H1 (cell line): Measurements from ENCODE around the gene FHAD1. TPM values are rescaled to one million over a fixed set of nuclear protein-coding genes. Genes with fewer than 3 reads are reported as not detected.

ENCODE experiments used
- CBX5 ChIP-seq: fragments of 300-800, 300-1000 bp; sonication (generic); IDR thresholded peaks from 2 replicates; pipeline ENCODE4 v1.7.1; 2016; ENCODE audit warnings: antibody characterized with exemption, low read length, low read depth
- CBX8 ChIP-seq: fragments of 300-800, 300-1000 bp; sonication (generic); IDR thresholded peaks from 2 replicates; pipeline ENCODE4 v1.7.1; 2016; ENCODE audit warnings: low read depth, low read length, borderline replicate concordance
- HDAC2 ChIP-seq, 2 experiments: fragments of 300-600 bp in 1 of 2; sonication (generic) in 1 of 2; IDR thresholded peaks; 2 replicates each; pipeline ENCODE4 v1.6.1; 2011 to 2012; ENCODE audit warnings: low read depth in 2 of 2, low read length in 2 of 2, mild to moderate bottlenecking in 2 of 2, moderate library complexity in 2 of 2, borderline replicate concordance in 1 of 2, inconsistent platforms in 1 of 2
- HDAC6 ChIP-seq: IDR thresholded peaks from one replicate; pipeline ENCODE4 v1.7.1; 2012; ENCODE audit warnings: low read depth, mild to moderate bottlenecking, inconsistent platforms, low read length, moderate library complexity
- JUN ChIP-seq: IDR thresholded peaks from 2 replicates; pipeline ENCODE4 v1.6.1; 2011; ENCODE audit warnings: low read depth, mild to moderate bottlenecking, improper control_type of control experiment, low read length
- POLR2A ChIP-seq, 2 experiments: IDR thresholded peaks; 1 replicate in 1 of 2; 2 replicates in 1 of 2; pipeline ENCODE4 v1.6.1; 2011; ENCODE audit warnings: low read depth in 2 of 2, low read length in 2 of 2, mild to moderate bottlenecking in 2 of 2; ENCODE audit errors: control extremely low read depth in 1 of 2
- SIRT6 ChIP-seq: IDR thresholded peaks from one replicate; pipeline ENCODE4 v1.7.1; 2012; ENCODE audit warnings: low read length, inconsistent platforms
- SIX5 ChIP-seq: IDR thresholded peaks from 2 replicates; pipeline ENCODE4 v1.6.1; 2011; ENCODE audit warnings: mild to moderate bottlenecking, low read depth, low read length
- polyA plus RNA-seq, 7 experiments: library from polyadenylated mRNA; depleted of rRNA in 3 of 7; stranded (reverse) in 5 of 7; unstranded in 2 of 7; fragments of >200 nt in 5 of 7; fragments of 200-250 nt in 2 of 7; gene quantifications; 1 replicate in 5 of 7; 2 replicates in 1 of 7; 4 replicates in 1 of 7; pipeline versions ENCODE4 v1.2.1 to v1.2.3, GENCODE V29; 2011 to 2013; ENCODE audit warnings: missing spikeins in 2 of 7, mixed read lengths in 2 of 7
- total RNA-seq: library from RNA; stranded (reverse); fragmentation: NEBNext Ultra II Directional; extraction: Animal tissue kit (Norgen Biotek cat#: 25700); gene quantifications from 2 replicates; pipeline ENCODE4 v1.2.1, GENCODE V29; 2021
- TF ChIP-seq, protein P1 (sequence below): fragments of 300-600 bp; sonication (generic); IDR thresholded peaks from 2 replicates; pipeline ENCODE4 v1.7.1; 2012; ENCODE audit warnings: low read length, moderate library complexity, mild to moderate bottlenecking, inconsistent platforms; ENCODE audit not compliant: insufficient replicate concordance
- TF ChIP-seq, protein P2 (sequence below): IDR thresholded peaks from 2 replicates; pipeline ENCODE4 v1.6.1; 2012; ENCODE audit warnings: inconsistent platforms

Gene FHAD1
- total and polyA plus RNA-seq, 2 of the 8 experiments (the other 6 are each of a cell fraction or from before 2014, with no cell fraction given) = 0.39 to 0.69 TPM

DNA sequence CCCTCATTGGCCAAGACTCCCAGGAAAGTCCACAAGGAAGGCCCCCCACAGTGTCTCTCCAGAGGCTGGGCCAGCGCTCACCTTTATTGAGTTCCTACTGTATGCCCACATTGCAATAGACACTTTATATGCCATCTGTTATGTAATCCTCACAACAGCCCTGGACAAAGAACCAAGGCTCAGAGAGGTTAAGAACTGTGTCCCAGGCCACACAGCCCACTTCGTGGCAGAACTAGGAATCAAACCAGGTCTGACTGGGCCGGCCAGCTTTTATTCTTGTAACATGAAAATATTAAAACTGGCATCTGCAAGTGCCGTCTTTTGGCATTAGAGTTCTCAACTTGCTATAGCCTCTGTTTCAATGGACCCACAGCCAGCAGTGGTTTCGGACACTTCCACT is 195.7 kb downstream of the FHAD1 start (continued):
- TF ChIP-seq, protein P1, sequence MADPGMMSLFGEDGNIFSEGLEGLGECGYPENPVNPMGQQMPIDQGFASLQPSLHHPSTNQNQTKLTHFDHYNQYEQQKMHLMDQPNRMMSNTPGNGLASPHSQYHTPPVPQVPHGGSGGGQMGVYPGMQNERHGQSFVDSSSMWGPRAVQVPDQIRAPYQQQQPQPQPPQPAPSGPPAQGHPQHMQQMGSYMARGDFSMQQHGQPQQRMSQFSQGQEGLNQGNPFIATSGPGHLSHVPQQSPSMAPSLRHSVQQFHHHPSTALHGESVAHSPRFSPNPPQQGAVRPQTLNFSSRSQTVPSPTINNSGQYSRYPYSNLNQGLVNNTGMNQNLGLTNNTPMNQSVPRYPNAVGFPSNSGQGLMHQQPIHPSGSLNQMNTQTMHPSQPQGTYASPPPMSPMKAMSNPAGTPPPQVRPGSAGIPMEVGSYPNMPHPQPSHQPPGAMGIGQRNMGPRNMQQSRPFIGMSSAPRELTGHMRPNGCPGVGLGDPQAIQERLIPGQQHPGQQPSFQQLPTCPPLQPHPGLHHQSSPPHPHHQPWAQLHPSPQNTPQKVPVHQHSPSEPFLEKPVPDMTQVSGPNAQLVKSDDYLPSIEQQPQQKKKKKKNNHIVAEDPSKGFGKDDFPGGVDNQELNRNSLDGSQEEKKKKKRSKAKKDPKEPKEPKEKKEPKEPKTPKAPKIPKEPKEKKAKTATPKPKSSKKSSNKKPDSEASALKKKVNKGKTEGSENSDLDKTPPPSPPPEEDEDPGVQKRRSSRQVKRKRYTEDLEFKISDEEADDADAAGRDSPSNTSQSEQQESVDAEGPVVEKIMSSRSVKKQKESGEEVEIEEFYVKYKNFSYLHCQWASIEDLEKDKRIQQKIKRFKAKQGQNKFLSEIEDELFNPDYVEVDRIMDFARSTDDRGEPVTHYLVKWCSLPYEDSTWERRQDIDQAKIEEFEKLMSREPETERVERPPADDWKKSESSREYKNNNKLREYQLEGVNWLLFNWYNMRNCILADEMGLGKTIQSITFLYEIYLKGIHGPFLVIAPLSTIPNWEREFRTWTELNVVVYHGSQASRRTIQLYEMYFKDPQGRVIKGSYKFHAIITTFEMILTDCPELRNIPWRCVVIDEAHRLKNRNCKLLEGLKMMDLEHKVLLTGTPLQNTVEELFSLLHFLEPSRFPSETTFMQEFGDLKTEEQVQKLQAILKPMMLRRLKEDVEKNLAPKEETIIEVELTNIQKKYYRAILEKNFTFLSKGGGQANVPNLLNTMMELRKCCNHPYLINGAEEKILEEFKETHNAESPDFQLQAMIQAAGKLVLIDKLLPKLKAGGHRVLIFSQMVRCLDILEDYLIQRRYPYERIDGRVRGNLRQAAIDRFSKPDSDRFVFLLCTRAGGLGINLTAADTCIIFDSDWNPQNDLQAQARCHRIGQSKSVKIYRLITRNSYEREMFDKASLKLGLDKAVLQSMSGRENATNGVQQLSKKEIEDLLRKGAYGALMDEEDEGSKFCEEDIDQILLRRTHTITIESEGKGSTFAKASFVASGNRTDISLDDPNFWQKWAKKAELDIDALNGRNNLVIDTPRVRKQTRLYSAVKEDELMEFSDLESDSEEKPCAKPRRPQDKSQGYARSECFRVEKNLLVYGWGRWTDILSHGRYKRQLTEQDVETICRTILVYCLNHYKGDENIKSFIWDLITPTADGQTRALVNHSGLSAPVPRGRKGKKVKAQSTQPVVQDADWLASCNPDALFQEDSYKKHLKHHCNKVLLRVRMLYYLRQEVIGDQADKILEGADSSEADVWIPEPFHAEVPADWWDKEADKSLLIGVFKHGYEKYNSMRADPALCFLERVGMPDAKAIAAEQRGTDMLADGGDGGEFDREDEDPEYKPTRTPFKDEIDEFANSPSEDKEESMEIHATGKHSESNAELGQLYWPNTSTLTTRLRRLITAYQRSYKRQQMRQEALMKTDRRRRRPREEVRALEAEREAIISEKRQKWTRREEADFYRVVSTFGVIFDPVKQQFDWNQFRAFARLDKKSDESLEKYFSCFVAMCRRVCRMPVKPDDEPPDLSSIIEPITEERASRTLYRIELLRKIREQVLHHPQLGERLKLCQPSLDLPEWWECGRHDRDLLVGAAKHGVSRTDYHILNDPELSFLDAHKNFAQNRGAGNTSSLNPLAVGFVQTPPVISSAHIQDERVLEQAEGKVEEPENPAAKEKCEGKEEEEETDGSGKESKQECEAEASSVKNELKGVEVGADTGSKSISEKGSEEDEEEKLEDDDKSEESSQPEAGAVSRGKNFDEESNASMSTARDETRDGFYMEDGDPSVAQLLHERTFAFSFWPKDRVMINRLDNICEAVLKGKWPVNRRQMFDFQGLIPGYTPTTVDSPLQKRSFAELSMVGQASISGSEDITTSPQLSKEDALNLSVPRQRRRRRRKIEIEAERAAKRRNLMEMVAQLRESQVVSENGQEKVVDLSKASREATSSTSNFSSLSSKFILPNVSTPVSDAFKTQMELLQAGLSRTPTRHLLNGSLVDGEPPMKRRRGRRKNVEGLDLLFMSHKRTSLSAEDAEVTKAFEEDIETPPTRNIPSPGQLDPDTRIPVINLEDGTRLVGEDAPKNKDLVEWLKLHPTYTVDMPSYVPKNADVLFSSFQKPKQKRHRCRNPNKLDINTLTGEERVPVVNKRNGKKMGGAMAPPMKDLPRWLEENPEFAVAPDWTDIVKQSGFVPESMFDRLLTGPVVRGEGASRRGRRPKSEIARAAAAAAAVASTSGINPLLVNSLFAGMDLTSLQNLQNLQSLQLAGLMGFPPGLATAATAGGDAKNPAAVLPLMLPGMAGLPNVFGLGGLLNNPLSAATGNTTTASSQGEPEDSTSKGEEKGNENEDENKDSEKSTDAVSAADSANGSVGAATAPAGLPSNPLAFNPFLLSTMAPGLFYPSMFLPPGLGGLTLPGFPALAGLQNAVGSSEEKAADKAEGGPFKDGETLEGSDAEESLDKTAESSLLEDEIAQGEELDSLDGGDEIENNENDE = no peak
- TF ChIP-seq HDAC2 (IDR thresholded peaks at IDR 0.05; ENCODE audit: borderline replicate concordance in 1 of 2, low read depth in 2 of 2, low read length in 2 of 2) (no peak), POLR2A (IDR thresholded peaks at IDR 0.05; ENCODE audit: control extremely low read depth in 1 of 2, low read depth in 2 of 2, low read length in 2 of 2) (no peak), HDAC6 (no peak), SIRT6 (no peak), JUN (no peak), CBX5 (no peak), SIX5 (no peak), CBX8 (no peak)
- TF ChIP-seq, protein P2, sequence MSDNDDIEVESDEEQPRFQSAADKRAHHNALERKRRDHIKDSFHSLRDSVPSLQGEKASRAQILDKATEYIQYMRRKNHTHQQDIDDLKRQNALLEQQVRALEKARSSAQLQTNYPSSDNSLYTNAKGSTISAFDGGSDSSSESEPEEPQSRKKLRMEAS = no peak
